NB4 (cell line): ENCODE measurements around the gene SMNDC1.

Experiments
- CTCF ChIP-seq: IDR thresholded peaks from one replicate; pipeline ENCODE4 v1.5.1; 2012; ENCODE audit warnings: low read depth, low read length
- MAX ChIP-seq: IDR thresholded peaks from 2 replicates; pipeline ENCODE4 v1.6.1; 2011; ENCODE audit warnings: low read depth, low read length
- POLR2A ChIP-seq: IDR thresholded peaks from 2 replicates; pipeline ENCODE4 v1.6.1; 2011; ENCODE audit warnings: mild to moderate bottlenecking; ENCODE audit not compliant: insufficient read length; ENCODE audit errors: extremely low read depth

- TF ChIP-seq CTCF (no peak), POLR2A (no peak), MAX (no peak)
Measured at GRCh38 chr10:110327262-110327914, 22.7 kb upstream of the SMNDC1 start.
